ENCODE results near the gene CHST15. TPM values are rescaled to one million over a fixed set of nuclear protein-coding genes. Genes with fewer than 3 reads are reported as not detected.

The CHST15 gene
- total RNA-seq, 8 experiments from 2014 or later = 0.31 to 26.5 (median 15.6) TPM; not detected in 1

DNA sequence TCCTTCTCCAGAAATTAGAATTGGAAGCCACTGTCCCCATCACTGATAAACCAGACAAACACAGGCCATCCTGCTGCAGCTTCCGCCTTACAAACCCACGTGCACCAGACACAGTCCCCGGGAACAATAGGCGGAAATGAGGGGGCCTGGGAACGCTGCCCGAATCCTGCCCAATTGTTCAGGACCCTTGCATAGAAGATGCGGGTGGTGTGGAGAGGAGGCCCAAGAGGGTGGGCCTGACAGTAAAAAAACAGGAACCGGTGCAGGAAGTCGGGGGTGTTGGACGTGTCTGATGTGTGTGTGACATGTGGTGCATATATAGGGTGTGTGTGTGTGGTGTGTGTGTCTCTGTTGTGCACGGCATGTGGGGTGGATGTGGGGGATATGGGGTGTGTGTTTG is 26.5 kb upstream of the CHST15 start:
- H3K4me1 ChIP-seq (replicated peaks in 1 of 2) = peaks cover 12 to 17% of the 10 kb centered on the region in 2 donors
- WGBS, 10 experiments = 36 to 85% (median 68%) methylated on average over 4 to 8 of the region's 11 CpGs; no CpG with 5 or more reads in 5 of the 10 experiments
- in situ Hi-C loops (cut with MboI; ENCODE audit: low pct_unique_long_range_greater_than_20kb in 2 of 9, low sequenced_read_pairs in 9 of 9, unreplicated experiment in 9 of 9) = no loop called here
- no peak overlapping the region for H3K4me3 ChIP-seq
- ATAC-seq (replicated peaks in 6 of 8) = peak in 2 of 8 experiments; percentile 20 to 21
- no peak overlapping the region for H3K27ac ChIP-seq

- no peak overlapping the region for H3K4me3 ChIP-seq
- no peak for ATAC-seq (replicated peaks in 6 of 8)
- peaks cover 12 to 17% of the 10 kb centered on the region in 2 donors for H3K4me1 ChIP-seq (replicated peaks in 1 of 2)
- whole genome bisulfite sequencing, 10 experiments = 82% methylated on average over 2 of the region's 4 CpGs; no CpG with 5 or more reads in 9 of the 10 experiments
- in situ Hi-C loops (cut with MboI; ENCODE audit: low pct_unique_long_range_greater_than_20kb in 2 of 9, low sequenced_read_pairs in 9 of 9, unreplicated experiment in 9 of 9) = no loop called here
- H3K27ac ChIP-seq = no peak overlapping the region
Observed at GRCh38 chr10:124119216-124119615, 25.8 kb upstream of the CHST15 start.

GRCh38 chr10:124117833-124118232 is 24.4 kb upstream of the CHST15 start:
- no peak overlapping the region for H3K27ac ChIP-seq
- no peak overlapping the region for H3K4me3 ChIP-seq
- 25 to 97% (median 63%) methylated on average over 1 to 4 of the region's 6 CpGs; no CpG with 5 or more reads in 3 of the 10 experiments for WGBS, 10 experiments
- peak in 5 of 8 experiments; percentile 36 to 82 (median 73) for ATAC-seq (replicated peaks in 6 of 8)
- peaks cover 12 to 20% of the 10 kb centered on the region in 2 donors for H3K4me1 ChIP-seq (replicated peaks in 1 of 2)
- in situ Hi-C loops (cut with MboI; ENCODE audit: low pct_unique_long_range_greater_than_20kb in 2 of 9, low sequenced_read_pairs in 9 of 9, unreplicated experiment in 9 of 9) = no loop called here

- H3K27ac ChIP-seq = no peak overlapping the region
- H3K4me3 ChIP-seq = no peak overlapping the region
- ATAC-seq (replicated peaks in 6 of 8) = peak in 1 of 8 experiments; percentile 8
- peaks cover 12 to 24% of the 10 kb centered on the region in 2 donors for H3K4me1 ChIP-seq (replicated peaks in 1 of 2)
- WGBS, 10 experiments = 80 to 100% (median 96%) methylated on average over 2 to 5 of the region's 5 CpGs; no CpG with 5 or more reads in 5 of the 10 experiments
- in situ Hi-C loops (cut with MboI; ENCODE audit: low pct_unique_long_range_greater_than_20kb in 2 of 9, low sequenced_read_pairs in 9 of 9, unreplicated experiment in 9 of 9) = no loop called here
Observed at GRCh38 chr10:124117511-124117785, 24.1 kb upstream of the CHST15 start.

- Histone ChIP-seq H3K27ac (no peak overlapping the region), H3K4me1 (replicated peaks in 1 of 2) (peaks cover 11 to 25% of the 10 kb centered on the region in 2 donors), H3K4me3 (no peak overlapping the region)
- ATAC-seq (replicated peaks in 6 of 8) = no peak
- in situ Hi-C loops (cut with MboI; ENCODE audit: low pct_unique_long_range_greater_than_20kb in 2 of 9, low sequenced_read_pairs in 9 of 9, unreplicated experiment in 9 of 9) = no loop called here
- WGBS, 10 experiments = 40 to 100% (median 80%) methylated on average over 1 to 9 of the region's 12 CpGs; no CpG with 5 or more reads in 3 of the 10 experiments
Observed at GRCh38 chr10:124116771-124117510, 23.5 kb upstream of the CHST15 start.

DNA sequence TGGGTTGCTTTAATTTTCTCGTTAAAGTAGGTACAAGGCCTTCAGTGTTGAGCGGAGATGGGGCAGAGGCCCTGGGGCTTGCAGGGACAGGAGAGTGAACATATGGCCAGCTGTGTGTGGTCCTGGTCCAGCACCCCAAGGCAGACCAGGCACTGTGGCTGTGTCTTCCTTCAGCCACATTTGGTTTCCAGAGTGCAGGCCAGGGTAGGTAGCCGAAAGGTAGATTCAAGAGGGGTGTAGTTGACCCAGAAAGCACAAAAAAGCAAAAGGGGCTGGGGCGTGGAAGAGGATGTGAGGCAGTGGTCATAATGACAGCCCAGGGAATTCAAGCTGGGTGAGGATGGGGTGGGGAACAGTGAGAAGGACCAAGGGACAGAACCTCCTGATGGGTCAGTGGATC is 21.3 kb upstream of the CHST15 start:
- WGBS, 10 experiments = 0 to 94% (median 40%) methylated on average over 1 to 4 of the region's 4 CpGs; no CpG with 5 or more reads in 4 of the 10 experiments
- ATAC-seq (replicated peaks in 6 of 8) = no peak
- peaks cover 11 to 21% of the 10 kb centered on the region in 2 donors for H3K4me1 ChIP-seq (replicated peaks in 1 of 2)

GRCh38 chr10:124112891-124113580 is 19.6 kb upstream of the CHST15 start:
- WGBS, 10 experiments = 42 to 100% (median 90%) methylated on average over 2 to 10 of the region's 16 CpGs; no CpG with 5 or more reads in 3 of the 10 experiments
- no peak for ATAC-seq (replicated peaks in 6 of 8)
- no peak overlapping the region for H3K4me3 ChIP-seq
- in situ Hi-C loops (cut with MboI; ENCODE audit: low pct_unique_long_range_greater_than_20kb in 2 of 9, low sequenced_read_pairs in 9 of 9, unreplicated experiment in 9 of 9) = no loop called here
- no peak overlapping the region for H3K27ac ChIP-seq
- peaks cover 14 to 16% of the 10 kb centered on the region in 2 donors for H3K4me1 ChIP-seq (replicated peaks in 1 of 2)

More for the DNA sequence above, 21.3 kb upstream of the CHST15 start:
- H3K4me3 ChIP-seq = no peak overlapping the region
- in situ Hi-C loops (cut with MboI; ENCODE audit: low pct_unique_long_range_greater_than_20kb in 2 of 9, low sequenced_read_pairs in 9 of 9, unreplicated experiment in 9 of 9) = no loop called here
- no peak overlapping the region for H3K27ac ChIP-seq

DNA sequence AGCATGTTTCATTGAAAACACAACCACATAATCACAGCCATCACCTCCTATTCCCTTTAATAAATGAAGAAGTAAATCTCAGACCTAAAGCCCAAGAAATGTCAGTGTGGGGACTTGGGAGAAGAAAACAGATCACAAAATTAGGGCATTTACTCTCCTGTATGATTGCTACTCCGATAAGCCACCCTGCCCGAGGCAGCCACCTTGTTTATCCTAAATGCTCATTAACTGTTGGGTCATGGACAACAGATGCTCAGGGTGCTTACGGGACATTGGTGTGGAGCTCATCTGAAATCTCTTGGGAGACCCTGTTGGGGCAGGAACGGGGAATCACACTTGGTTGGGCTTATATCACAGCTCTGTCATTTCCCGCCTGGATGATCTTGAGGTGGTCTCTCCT is 17.5 kb upstream of the CHST15 start:
- 41 to 100% (median 83%) methylated on average over 1 to 4 of the region's 5 CpGs; no CpG with 5 or more reads in 3 of the 10 experiments for WGBS, 10 experiments
- in situ Hi-C loops (cut with MboI; ENCODE audit: low pct_unique_long_range_greater_than_20kb in 2 of 9, low sequenced_read_pairs in 9 of 9, unreplicated experiment in 9 of 9) = no loop called here

DNA sequence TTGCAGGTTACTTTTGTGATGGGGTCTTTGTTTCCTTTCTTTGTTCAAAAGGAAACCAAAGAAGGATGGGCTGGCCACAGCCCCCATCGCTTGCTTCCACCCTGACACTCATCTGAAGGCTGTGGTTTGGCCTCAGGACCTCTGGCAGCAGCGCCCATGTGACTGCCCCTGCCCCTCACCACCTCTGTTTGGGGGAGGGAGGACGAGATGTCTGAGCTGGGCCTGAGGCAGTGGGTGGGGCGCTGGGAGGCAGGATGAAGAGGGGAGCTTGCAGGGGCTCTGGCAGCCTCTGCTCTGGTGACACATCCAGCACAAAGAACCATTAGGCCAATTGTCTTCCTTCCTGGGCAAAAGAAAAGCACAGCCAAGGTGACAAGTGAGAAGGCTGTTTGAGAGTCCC is 15.9 kb upstream of the CHST15 start:
- 30 to 100% methylated on average over 1 to 2 of the region's 4 CpGs; no CpG with 5 or more reads in 8 of the 10 experiments for WGBS, 10 experiments
- Histone ChIP-seq H3K27ac (no peak overlapping the region), H3K4me3 (no peak overlapping the region), H3K4me1 (replicated peaks in 1 of 2) (peaks cover 31 to 40% of the 10 kb centered on the region in 2 donors)
- in situ Hi-C loops (cut with MboI; ENCODE audit: low pct_unique_long_range_greater_than_20kb in 2 of 9, low sequenced_read_pairs in 9 of 9, unreplicated experiment in 9 of 9) = no loop called here
- peak in 1 of 8 experiments; percentile 21 for ATAC-seq (replicated peaks in 6 of 8)

More for the DNA sequence above, 17.5 kb upstream of the CHST15 start:
- ATAC-seq (replicated peaks in 6 of 8) = no peak
- H3K4me3 ChIP-seq = no peak overlapping the region
- peaks cover 28 to 30% of the 10 kb centered on the region in 2 donors for H3K4me1 ChIP-seq (replicated peaks in 1 of 2)
- H3K27ac ChIP-seq = no peak overlapping the region

DNA sequence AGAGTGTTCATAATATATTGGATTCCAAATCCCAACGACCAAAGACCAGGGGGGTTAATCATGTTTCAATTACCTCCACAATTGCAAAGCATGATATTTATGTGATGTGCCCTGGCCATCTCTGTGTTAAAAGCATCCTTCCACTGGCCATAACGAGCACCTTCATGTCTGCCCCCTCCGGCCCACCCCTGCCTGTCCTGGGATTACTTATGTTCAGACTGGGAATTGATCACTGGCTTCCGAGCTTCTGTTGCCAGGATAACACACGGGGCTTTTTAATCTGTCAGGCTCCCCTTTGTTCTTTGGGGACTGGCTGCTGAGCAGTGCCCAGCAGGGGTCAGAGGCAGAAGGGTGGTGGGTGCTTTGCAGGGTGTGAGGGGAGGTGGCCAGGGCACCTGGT is 13.7 kb upstream of the CHST15 start:
- WGBS, 10 experiments = 0 to 40% (median 8%) methylated on average over 1 to 3 of the region's 5 CpGs; no CpG with 5 or more reads in 2 of the 10 experiments
- in situ Hi-C loops (cut with MboI; ENCODE audit: low pct_unique_long_range_greater_than_20kb in 2 of 9, low sequenced_read_pairs in 9 of 9, unreplicated experiment in 9 of 9) = no loop called here
- peak in 5 of 8 experiments; percentile 57 to 88 (median 72) for ATAC-seq (replicated peaks in 6 of 8)
- Histone ChIP-seq H3K4me3 (no peak overlapping the region), H3K27ac (peak overlapping the region; percentile 15 to 38), H3K4me1 (replicated peaks in 1 of 2) (peaks cover 29 to 33% of the 10 kb centered on the region in 2 donors)

DNA sequence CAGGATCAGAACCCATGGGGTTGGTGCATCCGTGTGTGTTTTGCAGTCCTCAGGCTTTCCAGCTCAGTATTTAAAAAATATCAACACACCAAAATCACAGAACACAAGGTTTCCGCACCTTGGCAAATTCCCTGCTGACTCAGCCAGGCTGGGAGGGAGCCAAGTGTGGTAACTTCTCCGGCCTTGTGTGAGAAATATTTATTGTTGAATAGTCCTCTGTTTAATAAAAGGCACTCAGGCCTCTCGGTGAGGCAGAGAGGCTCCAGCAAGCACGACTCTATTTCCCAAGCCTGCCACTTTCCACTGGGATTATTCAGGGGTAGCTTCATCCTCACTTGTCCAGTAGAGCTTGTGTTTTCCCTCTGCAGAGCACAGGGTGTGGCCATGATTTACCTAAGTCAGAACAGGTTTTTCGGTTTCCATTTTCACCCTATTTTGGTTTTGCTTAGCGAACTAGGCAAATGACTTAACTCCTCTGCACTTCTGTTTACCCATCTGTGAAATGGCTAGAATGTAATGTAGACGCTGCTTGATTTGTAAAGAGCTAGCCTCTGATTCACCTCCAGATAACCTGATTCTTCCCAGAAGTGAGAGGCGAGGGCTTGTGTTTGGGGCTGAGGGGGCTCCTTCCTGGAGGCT is 13.0 kb upstream of the CHST15 start:
- Histone ChIP-seq H3K27ac (no peak overlapping the region), H3K4me1 (replicated peaks in 1 of 2) (peaks cover 29 to 33% of the 10 kb centered on the region in 2 donors), H3K4me3 (no peak overlapping the region)
- in situ Hi-C loops (cut with MboI; ENCODE audit: low pct_unique_long_range_greater_than_20kb in 2 of 9, low sequenced_read_pairs in 9 of 9, unreplicated experiment in 9 of 9) = no loop called here
- WGBS, 10 experiments = 20 to 93% (median 54%) methylated on average over 2 to 6 of the region's 9 CpGs; no CpG with 5 or more reads in 2 of the 10 experiments
- peak in 5 of 8 experiments; percentile 20 to 70 (median 36) for ATAC-seq (replicated peaks in 6 of 8)

- H3K4me3 ChIP-seq = no peak overlapping the region
- in situ Hi-C loops (cut with MboI; ENCODE audit: low pct_unique_long_range_greater_than_20kb in 2 of 9, low sequenced_read_pairs in 9 of 9, unreplicated experiment in 9 of 9) = no loop called here
- 0 to 94% (median 72%) methylated on average over 1 to 5 of the region's 5 CpGs for WGBS, 10 experiments
- H3K4me1 ChIP-seq (replicated peaks in 1 of 2) = peaks cover 29 to 33% of the 10 kb centered on the region in 2 donors
- no peak overlapping the region for H3K27ac ChIP-seq
- no peak for ATAC-seq (replicated peaks in 6 of 8)
Observed at GRCh38 chr10:124105594-124105993, 12.2 kb upstream of the CHST15 start.

DNA sequence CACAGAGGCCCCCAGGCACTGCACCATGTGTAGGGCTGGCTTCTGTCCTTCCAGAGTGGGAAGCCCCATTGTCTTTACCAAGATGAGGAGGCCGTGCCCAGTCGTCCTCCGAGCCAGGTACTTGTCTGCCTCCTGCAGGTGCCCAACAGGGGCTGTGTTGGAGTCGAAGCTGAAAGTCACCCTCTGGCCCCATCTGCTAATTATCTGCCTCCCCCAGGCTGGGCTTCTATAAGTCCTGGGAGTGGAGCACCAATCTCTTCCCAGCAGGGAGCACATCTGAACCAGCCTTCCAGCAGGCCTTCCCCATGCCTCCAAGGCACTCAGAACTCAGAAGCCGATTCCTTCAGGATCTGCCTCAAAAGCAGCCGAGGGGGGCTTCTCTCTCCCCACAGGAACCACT is 11.6 kb upstream of the CHST15 start:
- no peak for ATAC-seq (replicated peaks in 6 of 8)
- Histone ChIP-seq H3K4me3 (no peak overlapping the region), H3K27ac (no peak overlapping the region), H3K4me1 (replicated peaks in 1 of 2) (peaks cover 29 to 33% of the 10 kb centered on the region in 2 donors)
- WGBS, 10 experiments = 0 to 76% (median 40%) methylated on average over 1 to 2 of the region's 6 CpGs; no CpG with 5 or more reads in 7 of the 10 experiments
- in situ Hi-C loops (cut with MboI; ENCODE audit: low pct_unique_long_range_greater_than_20kb in 2 of 9, low sequenced_read_pairs in 9 of 9, unreplicated experiment in 9 of 9) = no loop called here
